Trophoblast cell (in vitro differentiated cells and primary cell): ENCODE data around the gene MAPK4.
"Not testable (repeated sequence)": the region's sequence is repeated elsewhere in the genome, so short reads cannot be mapped to it uniquely, and the experiment has no call there.

Experiments used
- DNase-seq, 2 donors: peaks; one replicate each; pipeline ENCODE4 v3.0.0-alpha.2; 2016
- H2AFZ ChIP-seq: 2 replicates; pipeline ENCODE4 v1.6.1; 2013; ENCODE audit warnings: low read length, moderate library complexity, mild to moderate bottlenecking; ENCODE audit not compliant: insufficient read depth, poor library complexity
- H2AK5ac ChIP-seq: 2 replicates; pipeline ENCODE4 v1.6.1; 2013; ENCODE audit warnings: mild to moderate bottlenecking, low read length
- H2BK120ac ChIP-seq: 2 replicates; pipeline ENCODE4 v1.6.1; 2013; ENCODE audit warnings: low read length, mild to moderate bottlenecking, moderate library complexity; ENCODE audit not compliant: insufficient read depth, poor library complexity
- H2BK12ac ChIP-seq: 2 replicates; pipeline ENCODE4 v1.6.1; 2013; ENCODE audit warnings: mild to moderate bottlenecking, low read length, moderate library complexity
- H2BK5ac ChIP-seq: 2 replicates; pipeline ENCODE4 v1.6.1; 2013; ENCODE audit warnings: low read length, low read depth, moderate library complexity, mild to moderate bottlenecking; ENCODE audit not compliant: poor library complexity
- H3K14ac ChIP-seq: 2 replicates; pipeline ENCODE4 v1.6.1; 2013; ENCODE audit warnings: mild to moderate bottlenecking, low read length
- H3K18ac ChIP-seq: 2 replicates; pipeline ENCODE4 v1.6.1; 2013; ENCODE audit warnings: mild to moderate bottlenecking, low read length
- H3K23ac ChIP-seq: 2 replicates; pipeline ENCODE4 v1.6.1; 2013; ENCODE audit warnings: low read length
- H3K27ac ChIP-seq: 2 replicates; pipeline ENCODE4 v1.5.1; 2013; ENCODE audit warnings: low read depth, mild to moderate bottlenecking, inconsistent platforms, low read length, moderate library complexity
- H3K27me3 ChIP-seq: 2 replicates; pipeline ENCODE4 v1.6.1; 2013; ENCODE audit warnings: inconsistent platforms, mild to moderate bottlenecking, low read length, moderate library complexity; ENCODE audit not compliant: insufficient read depth
- H3K36me3 ChIP-seq, 2 experiments: 1 replicate in 1 of 2; 2 replicates in 1 of 2; pipeline ENCODE4 v1.6.1; 2013; ENCODE audit warnings: low read length in 2 of 2, mild to moderate bottlenecking in 2 of 2, moderate library complexity in 1 of 2; ENCODE audit not compliant: insufficient read depth in 2 of 2, control insufficient read depth in 1 of 2
- H3K4ac ChIP-seq: 2 replicates; pipeline ENCODE4 v1.6.1; 2013; ENCODE audit warnings: low read depth, mild to moderate bottlenecking, low read length, moderate library complexity
- H3K4me1 ChIP-seq, 2 experiments: 1 replicate in 1 of 2; 2 replicates in 1 of 2; pipeline ENCODE4 v1.6.1; 2013; ENCODE audit warnings: low read length in 2 of 2, mild to moderate bottlenecking in 2 of 2, moderate library complexity in 1 of 2; ENCODE audit not compliant: insufficient read depth in 2 of 2, control insufficient read depth in 1 of 2
- H3K4me2 ChIP-seq: 2 replicates; pipeline ENCODE4 v1.6.1; 2013; ENCODE audit warnings: inconsistent platforms, mild to moderate bottlenecking, low read length, moderate library complexity
- H3K4me3 ChIP-seq: 2 replicates; pipeline ENCODE4 v1.5.1; 2013; ENCODE audit warnings: mild to moderate bottlenecking, low read depth, low read length, inconsistent platforms
- H3K79me1 ChIP-seq: one replicate; pipeline ENCODE4 v1.6.1; 2013; ENCODE audit warnings: low read length
- H3K79me2 ChIP-seq: 2 replicates; pipeline ENCODE4 v1.6.1; 2013; ENCODE audit warnings: low read length, mild to moderate bottlenecking; ENCODE audit not compliant: control insufficient read depth, insufficient read depth, poor library complexity
- H3K9ac ChIP-seq: 2 replicates; pipeline ENCODE4 v1.6.1; 2013; ENCODE audit warnings: mild to moderate bottlenecking, low read length
- H3K9me3 ChIP-seq: 2 replicates; pipeline ENCODE4 v1.6.1; 2013; ENCODE audit warnings: low read depth, mild to moderate bottlenecking, control low read depth, inconsistent platforms, low read length; ENCODE audit not compliant: insufficient read depth
- H4K12ac ChIP-seq: 2 replicates; pipeline ENCODE4 v1.6.1; 2013; ENCODE audit warnings: low read depth, mild to moderate bottlenecking, low read length, moderate library complexity
- H4K8ac ChIP-seq: 2 replicates; pipeline ENCODE4 v1.6.1; 2013; ENCODE audit warnings: low read depth, mild to moderate bottlenecking, low read length, moderate library complexity
- H4K91ac ChIP-seq: one replicate; pipeline ENCODE4 v1.6.1; 2013; ENCODE audit warnings: low read depth, mild to moderate bottlenecking, low read length, moderate library complexity
- WGBS: extraction: QIAGEN DNeasy Blood & Tissue Kit; methylation state at CpG from one replicate; pipeline ENCODE4 v1.1.7; 2013; ENCODE audit warnings: missing lambda C conversion rate; ENCODE audit not compliant: insufficient read length, insufficient coverage; ENCODE audit errors: extremely low coverage; 5-methylcytosine and 5-hydroxymethylcytosine counted together

The MAPK4 gene

DNA sequence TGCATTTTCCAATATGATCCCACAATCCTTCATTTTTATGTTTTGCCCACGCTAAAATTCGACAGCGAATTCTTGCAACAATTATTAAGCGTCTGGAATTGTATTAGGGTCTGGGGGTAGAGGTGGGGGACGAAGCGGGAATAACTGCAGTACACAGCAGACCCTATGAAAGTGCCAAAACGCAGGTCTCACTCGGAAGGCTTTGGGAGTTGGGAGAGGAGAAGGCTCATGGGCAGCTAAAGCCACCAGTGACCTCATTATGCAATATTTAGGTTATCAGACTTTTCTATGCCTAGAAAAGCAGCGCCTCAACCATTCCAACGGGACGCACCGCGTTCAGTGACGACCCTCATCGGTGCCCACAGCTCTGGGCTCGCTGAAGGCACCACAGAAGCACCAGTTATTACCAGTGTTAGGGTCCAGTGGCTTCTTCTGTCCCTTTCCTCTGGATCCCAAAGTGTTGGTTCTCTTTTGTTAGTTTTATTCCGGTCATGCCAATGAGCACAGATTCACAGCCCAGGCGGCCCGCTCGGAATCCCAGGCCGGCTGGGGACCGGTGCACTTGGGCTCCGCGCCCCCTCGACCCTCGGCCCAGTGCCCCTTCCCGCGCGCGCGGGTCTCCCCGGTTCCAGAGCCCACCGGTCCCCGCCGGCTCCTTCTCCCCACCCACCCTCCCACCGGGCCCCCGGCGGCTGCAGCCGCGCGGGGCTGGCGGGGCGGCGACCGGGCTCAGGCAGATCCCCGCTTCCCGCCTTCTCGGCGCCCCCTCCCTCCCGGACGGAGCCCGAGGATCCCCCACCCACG lies 737 bp upstream of the MAPK4 start:
- Histone ChIP-seq H4K8ac (no peak overlapping the region), H3K9me3 (peaks cover 3% of the 10 kb centered on the region), H3K18ac (peak overlapping the region; percentile 11), H3K27ac (no peak overlapping the region), H3K79me2 (peaks cover 4% of the 10 kb centered on the region), H3K4me3 (peak overlapping the region; percentile 73), H4K12ac (no peak overlapping the region), H3K14ac (no peak overlapping the region), H3K4ac (no peak overlapping the region), H2BK12ac (no peak overlapping the region), H2AFZ (peak overlapping the region; percentile 97), H3K79me1 (peaks cover 6% of the 10 kb centered on the region), H3K4me1 (peaks cover 3 to 4% of the 10 kb centered on the region in 2 experiments), H2BK5ac (no peak overlapping the region), H3K9ac (no peak overlapping the region), H3K27me3 (peaks cover 19% of the 10 kb centered on the region), H2AK5ac (no peak overlapping the region), H2BK120ac (no peak overlapping the region), H3K23ac (no peak overlapping the region), H3K4me2 (peak overlapping the region; percentile 100), H3K36me3 (no peaks in the 10 kb centered on the region), H4K91ac (no peak overlapping the region)
- no CpG with 5 or more reads among the region's 53 CpGs for WGBS
- no peak for DNase-seq

- H4K91ac ChIP-seq, result no peak overlapping the region
- H3K14ac ChIP-seq, result peak overlapping the region; percentile 3
- H3K23ac ChIP-seq, result no peak overlapping the region
- H3K27ac ChIP-seq, result no peak overlapping the region
- peaks cover 19% of the 10 kb centered on the region for H3K27me3 ChIP-seq
- peaks cover 4% of the 10 kb centered on the region for H3K79me2 ChIP-seq
- peaks cover 4% of the 10 kb centered on the region for H3K9me3 ChIP-seq
- no peak overlapping the region for H2BK120ac ChIP-seq
- peak overlapping the region; percentile 100 for H3K4me2 ChIP-seq
- H3K4ac ChIP-seq, result no peak overlapping the region
- no peaks in the 10 kb centered on the region for H3K36me3 ChIP-seq
- H3K4me3 ChIP-seq, result peak overlapping the region; percentile 78
- peak overlapping the region; percentile 46 for H3K18ac ChIP-seq
- H2BK5ac ChIP-seq, result peak overlapping the region; percentile 37
- peak overlapping the region; percentile 12 for H4K8ac ChIP-seq
- H3K79me1 ChIP-seq, result peaks cover 6% of the 10 kb centered on the region
- H2BK12ac ChIP-seq, result no peak overlapping the region
- DNase-seq, result peak in 1 of 2 donors; percentile 23
- H3K4me1 ChIP-seq, result peaks cover 3 to 4% of the 10 kb centered on the region in 2 experiments
- H4K12ac ChIP-seq, result no peak overlapping the region
- no CpG with 5 or more reads among the region's 49 CpGs for WGBS
- peak overlapping the region; percentile 94 for H2AFZ ChIP-seq
- H2AK5ac ChIP-seq, result no peak overlapping the region
- no peak overlapping the region for H3K9ac ChIP-seq
Observed at GRCh38 chr18:50560681-50561629, 1.1 kb downstream of the MAPK4 start.

GRCh38 chr18:50562258-50562657 lies 2.4 kb downstream of the MAPK4 start:
- peaks cover 19% of the 10 kb centered on the region for H3K27me3 ChIP-seq
- H4K8ac ChIP-seq, H2BK120ac ChIP-seq, H3K79me2 ChIP-seq, H3K4ac ChIP-seq, H3K23ac ChIP-seq, H2AFZ ChIP-seq, H3K36me3 ChIP-seq, H3K14ac ChIP-seq, DNase-seq, H3K18ac ChIP-seq, H3K79me1 ChIP-seq, H3K9ac ChIP-seq, H4K12ac ChIP-seq, H2AK5ac ChIP-seq, H4K91ac ChIP-seq, H3K4me2 ChIP-seq, H3K4me3 ChIP-seq, H3K27ac ChIP-seq, H3K4me1 ChIP-seq, H2BK5ac ChIP-seq, H3K9me3 ChIP-seq, H2BK12ac ChIP-seq: not testable (repeated sequence)
- WGBS, result no CpG with 5 or more reads among the region's 1 CpG

DNA sequence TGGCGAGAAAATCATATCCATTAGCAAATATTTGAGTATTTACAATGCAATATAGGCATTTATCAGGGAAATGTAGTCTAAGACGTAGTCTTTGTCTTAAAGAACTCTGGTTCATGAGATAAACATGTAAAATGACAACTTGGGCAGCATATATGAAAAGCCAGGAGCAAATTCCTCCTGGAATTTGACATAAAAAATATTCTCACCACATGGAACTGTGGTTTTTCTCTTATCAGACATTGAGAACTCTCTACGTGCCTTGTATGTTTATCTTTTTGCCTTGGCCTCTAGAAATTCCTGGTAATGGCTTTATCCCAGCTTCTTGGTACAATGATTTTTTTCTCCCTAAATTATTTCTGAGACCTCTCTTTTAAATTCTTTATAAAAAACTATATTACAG lies 2.8 kb downstream of the MAPK4 start:
- no peak overlapping the region for H2BK12ac ChIP-seq
- H3K4me3 ChIP-seq, result no peak overlapping the region
- H3K4ac ChIP-seq, result no peak overlapping the region
- H3K79me1 ChIP-seq, result peaks cover 6% of the 10 kb centered on the region
- H4K91ac ChIP-seq, result no peak overlapping the region
- no peak overlapping the region for H2BK5ac ChIP-seq
- H2AFZ ChIP-seq, result no peak overlapping the region
- no peak overlapping the region for H2BK120ac ChIP-seq
- H3K27ac ChIP-seq, result no peak overlapping the region
- peaks cover 19% of the 10 kb centered on the region for H3K27me3 ChIP-seq
- peaks cover 4% of the 10 kb centered on the region for H3K79me2 ChIP-seq
- H3K4me2 ChIP-seq, result no peak overlapping the region
- no peaks in the 10 kb centered on the region for H3K36me3 ChIP-seq
- no peak overlapping the region for H3K14ac ChIP-seq
- peaks cover 3 to 4% of the 10 kb centered on the region in 2 experiments for H3K4me1 ChIP-seq
- DNase-seq, result peak; percentile 26 to 88
- H2AK5ac ChIP-seq, result no peak overlapping the region
- H3K9me3 ChIP-seq, result peaks cover 4% of the 10 kb centered on the region
- H4K12ac ChIP-seq, result no peak overlapping the region
- WGBS, result no CpG with 5 or more reads among the region's 3 CpGs
- H4K8ac ChIP-seq, result no peak overlapping the region
- H3K18ac ChIP-seq, result no peak overlapping the region
- H3K9ac ChIP-seq, result no peak overlapping the region
- H3K23ac ChIP-seq, result no peak overlapping the region
